Spinal cord (tissue), 10 donors: ENCODE data around the gene RFX4. TPM values are rescaled to one million over a fixed set of nuclear protein-coding genes. Genes with fewer than 3 reads are reported as not detected.

Source experiments
- DNase-seq, 6 donors: peaks; one replicate each; pipeline versions ENCODE4 v3.0.0 to v3.0.0-alpha.2; 2013 to 2015; ENCODE audit warnings: low spot score in 6 of 6, low read depth in 4 of 6
- H3K27ac ChIP-seq: one replicate; pipeline ENCODE4 v1.5.1; 2013; ENCODE audit warnings: low read depth, low read length, control low read depth
- H3K27me3 ChIP-seq: one replicate; pipeline ENCODE4 v1.6.1; 2013; ENCODE audit warnings: low read length; ENCODE audit not compliant: control insufficient read depth, insufficient read depth
- H3K36me3 ChIP-seq: one replicate; pipeline ENCODE4 v1.6.1; 2013; ENCODE audit warnings: low read length; ENCODE audit not compliant: control insufficient read depth, insufficient read depth
- H3K4me1 ChIP-seq: one replicate; pipeline ENCODE4 v1.6.1; 2013; ENCODE audit warnings: low read length; ENCODE audit not compliant: control insufficient read depth, insufficient read depth
- H3K4me3 ChIP-seq: one replicate; pipeline ENCODE4 v1.5.1; 2013; ENCODE audit warnings: low read depth, low read length, control low read depth
- H3K9me3 ChIP-seq: one replicate; pipeline ENCODE4 v1.6.1; 2013; ENCODE audit warnings: low read length; ENCODE audit not compliant: control insufficient read depth, insufficient read depth
- WGBS: methylation state at CpG from one replicate; pipeline ENCODE4 v1.1.5; 2013; ENCODE audit warnings: missing lambda C conversion rate; ENCODE audit not compliant: insufficient coverage; 5-methylcytosine and 5-hydroxymethylcytosine counted together
- polyA plus RNA-seq, 2 donors: library from polyadenylated mRNA; unstranded; fragments of 120-200 nt; gene quantifications; one replicate each; pipeline ENCODE4 v1.2.1, GENCODE V29; 2013; ENCODE audit not compliant: insufficient read length in 2 of 2
- total RNA-seq, 2 donors: library from RNA; depleted of rRNA in 1 of 2; stranded (reverse); fragments of 120-200 nt in 1 of 2; fragments of >200 nt in 1 of 2; gene quantifications; one replicate each; pipeline versions ENCODE4 v1.2.3 to v1.2.4, GENCODE V29; 2013 to 2014
- donor health status: healthy.

The RFX4 gene
- total and polyA plus RNA-seq, 4 donors = 18.6 to 90.3 (median 45.6) TPM

DNA sequence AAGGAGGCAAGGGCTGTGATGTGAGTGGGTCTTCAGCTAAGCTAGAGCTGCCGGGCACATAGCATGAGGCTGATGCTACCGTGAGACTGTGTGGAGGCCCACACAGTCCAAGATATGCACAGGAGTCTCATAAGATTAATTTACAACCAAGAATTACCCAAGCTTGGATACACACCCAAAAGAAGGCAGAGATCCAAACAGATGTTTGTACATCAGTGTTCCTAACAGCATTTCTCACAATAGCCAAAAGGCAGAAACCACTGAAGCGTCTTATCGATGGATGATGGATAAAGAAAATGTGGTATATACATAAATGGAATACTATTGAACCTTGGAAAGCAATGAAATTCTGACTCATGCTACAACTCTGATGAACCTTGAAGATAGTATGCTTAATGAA is 150.9 kb downstream of the RFX4 start:
- no peak for DNase-seq
- WGBS = 88% methylated on average over 2 of the region's 4 CpGs
- Histone ChIP-seq H3K27me3 (no peaks in the 10 kb centered on the region), H3K4me3 (no peak overlapping the region), H3K27ac (no peak overlapping the region), H3K4me1 (no peaks in the 10 kb centered on the region), H3K36me3 (peaks cover 8% of the 10 kb centered on the region), H3K9me3 (no peaks in the 10 kb centered on the region)

GRCh38 chr12:106736051-106736957 is 153.5 kb downstream of the RFX4 start:
- WGBS = 80% methylated on average over 4 of the region's 9 CpGs
- Histone ChIP-seq H3K27ac (no peak overlapping the region), H3K27me3 (no peaks in the 10 kb centered on the region), H3K4me1 (no peaks in the 10 kb centered on the region), H3K36me3 (peaks cover 8% of the 10 kb centered on the region), H3K4me3 (no peak overlapping the region), H3K9me3 (no peaks in the 10 kb centered on the region)
- DNase-seq = no peak

- 83% methylated on average over 1 of the region's 4 CpGs for WGBS
- Histone ChIP-seq H3K27me3 (no peaks in the 10 kb centered on the region), H3K36me3 (no peaks in the 10 kb centered on the region), H3K4me1 (no peaks in the 10 kb centered on the region), H3K9me3 (no peaks in the 10 kb centered on the region), H3K27ac (no peak overlapping the region), H3K4me3 (no peak overlapping the region)
- no peak for DNase-seq
Measured at GRCh38 chr12:106739318-106739717, 156.5 kb downstream of the RFX4 start.

- 33% methylated on average over 2 of the region's 10 CpGs for WGBS
- H3K9me3 ChIP-seq = no peaks in the 10 kb centered on the region
- H3K4me3 ChIP-seq = no peak overlapping the region
- no peaks in the 10 kb centered on the region for H3K4me1 ChIP-seq
- H3K27me3 ChIP-seq = no peaks in the 10 kb centered on the region
- no peaks in the 10 kb centered on the region for H3K36me3 ChIP-seq
- peak in 1 of 6 donors; percentile 41 for DNase-seq
- H3K27ac ChIP-seq = no peak overlapping the region
Measured at GRCh38 chr12:106739815-106740530, 157.2 kb downstream of the RFX4 start.

DNA sequence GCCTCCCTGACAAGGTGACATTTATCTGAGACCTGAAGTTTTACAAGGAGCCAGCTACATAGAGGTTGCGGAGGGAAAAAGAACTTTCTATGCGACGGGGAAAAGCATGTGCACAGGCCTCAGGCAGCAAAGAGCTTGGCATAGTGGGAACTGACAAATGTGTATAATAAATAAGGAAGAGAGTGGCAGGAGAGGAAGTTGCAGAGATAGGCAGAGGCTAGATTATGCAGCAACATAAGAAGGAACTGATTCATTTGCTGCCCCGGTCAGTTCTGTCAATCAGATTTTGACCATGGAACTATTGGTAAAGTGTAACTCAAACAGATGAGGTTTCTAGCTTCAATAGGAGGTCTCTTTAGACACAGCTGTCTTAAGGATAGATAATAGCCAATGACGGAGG is 158.0 kb downstream of the RFX4 start:
- WGBS = 74% methylated on average over 4 of the region's 5 CpGs
- Histone ChIP-seq H3K27ac (no peak overlapping the region), H3K36me3 (no peaks in the 10 kb centered on the region), H3K9me3 (no peaks in the 10 kb centered on the region), H3K4me3 (no peak overlapping the region), H3K4me1 (no peaks in the 10 kb centered on the region), H3K27me3 (no peaks in the 10 kb centered on the region)
- DNase-seq = no peak

DNA sequence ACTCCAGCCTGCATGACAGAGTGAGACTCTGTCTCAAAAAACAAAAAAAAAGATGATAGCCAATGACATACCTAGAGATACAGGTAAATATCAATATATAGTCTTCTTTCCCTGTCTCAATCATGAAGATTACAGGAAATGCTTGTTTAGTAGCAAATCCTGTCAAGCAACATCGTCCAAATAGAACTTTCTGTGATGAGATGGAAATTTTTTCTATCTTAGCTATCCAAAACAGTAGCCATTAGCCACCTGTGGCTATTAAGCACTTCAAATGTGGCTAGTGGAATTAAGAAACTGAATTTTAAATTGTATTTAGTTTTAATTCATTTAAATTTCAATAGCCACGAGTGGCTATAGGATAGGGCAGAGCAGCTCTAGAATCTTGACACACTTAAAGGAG is 158.4 kb downstream of the RFX4 start:
- H3K4me1 ChIP-seq = no peaks in the 10 kb centered on the region
- H3K27ac ChIP-seq = no peak overlapping the region
- H3K4me3 ChIP-seq = no peak overlapping the region
- DNase-seq = no peak
- no peaks in the 10 kb centered on the region for H3K27me3 ChIP-seq
- no peaks in the 10 kb centered on the region for H3K36me3 ChIP-seq
- no CpG with 5 or more reads among the region's 2 CpGs for WGBS
- H3K9me3 ChIP-seq = no peaks in the 10 kb centered on the region

DNA sequence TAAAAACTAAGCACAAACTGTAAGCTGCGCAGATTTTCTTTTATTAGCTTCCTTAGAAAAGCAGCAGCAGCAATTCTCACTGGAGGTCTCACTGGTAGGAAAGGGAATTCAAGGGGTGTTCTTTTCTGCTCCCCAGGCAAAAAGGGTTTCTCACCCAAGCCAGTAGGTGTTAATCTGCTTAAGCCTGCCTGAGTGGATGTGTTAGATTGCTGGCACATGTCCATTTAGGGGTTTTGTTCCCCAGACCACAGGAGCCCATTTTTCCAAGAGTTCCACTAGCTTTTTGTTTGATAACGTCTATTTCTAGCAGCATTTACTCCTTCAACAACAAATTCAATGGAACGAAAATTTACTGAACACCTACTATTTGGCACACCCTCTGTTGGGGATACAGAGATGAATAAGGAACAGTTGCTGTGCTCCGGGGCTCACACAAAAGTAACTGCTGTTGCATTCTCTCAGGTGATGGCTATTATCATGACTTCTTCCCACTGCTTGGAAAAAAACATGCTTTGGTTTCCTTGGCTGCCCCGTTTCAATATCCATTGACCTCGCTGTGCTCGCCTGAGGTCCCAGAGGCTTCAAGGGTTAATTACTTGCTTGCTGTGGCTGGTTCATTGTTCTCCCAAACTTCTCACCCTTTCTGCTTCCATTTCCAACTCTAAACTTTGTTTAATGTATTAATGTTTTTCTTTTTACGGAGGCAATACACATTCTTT is 160.6 kb downstream of the RFX4 start:
- Histone ChIP-seq H3K4me3 (no peak overlapping the region), H3K4me1 (no peaks in the 10 kb centered on the region), H3K27ac (no peak overlapping the region), H3K27me3 (no peaks in the 10 kb centered on the region), H3K9me3 (no peaks in the 10 kb centered on the region), H3K36me3 (peaks cover 3% of the 10 kb centered on the region)
- peak in 1 of 6 donors; percentile 53 for DNase-seq
- WGBS = 4% methylated on average over 2 of the region's 8 CpGs

- H3K36me3 ChIP-seq = peaks cover 6% of the 10 kb centered on the region
- WGBS = 14% methylated on average over 1 of the region's 6 CpGs
- H3K27me3 ChIP-seq = no peaks in the 10 kb centered on the region
Measured at GRCh38 chr12:106744600-106744999, 161.8 kb downstream of the RFX4 start.

DNA sequence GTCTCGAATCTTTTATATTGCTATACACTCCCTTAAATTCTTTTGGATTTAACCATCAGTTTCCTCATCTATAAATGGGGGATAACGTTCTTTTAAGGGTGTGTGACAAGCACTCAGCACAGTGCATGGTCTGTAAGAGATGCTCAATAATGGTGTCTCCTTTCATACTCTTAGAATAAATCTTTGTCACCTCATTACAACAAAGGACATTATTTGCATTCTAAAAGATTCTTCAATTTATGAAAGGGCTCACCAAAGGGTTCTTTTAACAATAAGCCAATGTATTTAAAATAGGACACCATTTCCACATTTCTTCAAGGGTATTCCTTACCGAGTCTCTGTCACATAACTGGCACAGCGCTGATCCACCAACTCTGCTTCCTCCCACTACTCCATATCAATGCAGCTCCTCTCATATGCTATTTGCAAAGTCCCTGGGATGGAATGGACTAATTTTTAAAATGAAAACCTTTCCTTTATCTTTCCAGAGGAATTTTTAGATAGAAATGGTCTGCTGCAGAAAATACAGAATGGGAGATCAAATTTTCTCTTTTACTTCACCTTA is 162.5 kb downstream of the RFX4 start:
- Histone ChIP-seq H3K36me3 (peaks cover 6% of the 10 kb centered on the region), H3K4me1 (no peaks in the 10 kb centered on the region), H3K4me3 (no peak overlapping the region), H3K27me3 (no peaks in the 10 kb centered on the region), H3K9me3 (no peaks in the 10 kb centered on the region), H3K27ac (no peak overlapping the region)
- WGBS = no CpG with 5 or more reads among the region's 4 CpGs
- no peak for DNase-seq

More at GRCh38 chr12:106744600-106744999, 161.8 kb downstream of the RFX4 start:
- no peak overlapping the region for H3K4me3 ChIP-seq
- H3K9me3 ChIP-seq = no peaks in the 10 kb centered on the region
- no peak for DNase-seq
- no peaks in the 10 kb centered on the region for H3K4me1 ChIP-seq
- no peak overlapping the region for H3K27ac ChIP-seq
